ENCODE measurements around the gene NDUFA11.
A peak's percentile ranks its signal among the peaks of the same experiment; 100 is the strongest.
"Not testable (repeated sequence)": the region's sequence is repeated elsewhere in the genome, so short reads cannot be mapped to it uniquely, and the experiment has no call there.

Gene NDUFA11

GRCh38 chr19:5884065-5884811 lies 19.4 kb downstream of the NDUFA11 start:
- DNase-seq, result not testable (repeated sequence)

- DNase-seq, result not testable (repeated sequence)
Observed at GRCh38 chr19:5883157-5883873, 20.3 kb downstream of the NDUFA11 start.

- no peak for DNase-seq
Observed at GRCh38 chr19:5882421-5882968, 21.1 kb downstream of the NDUFA11 start.

- peak; percentile 50 to 67 for DNase-seq
Observed at GRCh38 chr19:5881543-5882299, 21.9 kb downstream of the NDUFA11 start.

- peak; percentile 64 to 83 for DNase-seq
Observed at GRCh38 chr19:5880604-5881078, 22.9 kb downstream of the NDUFA11 start.

GRCh38 chr19:5880196-5880595 lies 23.4 kb downstream of the NDUFA11 start:
- no peak for DNase-seq

GRCh38 chr19:5877882-5878281 lies 25.7 kb downstream of the NDUFA11 start:
- DNase-seq, result no peak

GRCh38 chr19:5877427-5877826 lies 26.2 kb downstream of the NDUFA11 start:
- no peak for DNase-seq

- DNase-seq, result not testable (repeated sequence)
Observed at GRCh38 chr19:5874496-5874895, 29.1 kb downstream of the NDUFA11 start.

- DNase-seq, result no peak
Observed at GRCh38 chr19:5873617-5874199, 29.9 kb downstream of the NDUFA11 start.

GRCh38 chr19:5870986-5871394 lies 32.6 kb downstream of the NDUFA11 start:
- no peak for DNase-seq

- DNase-seq, result no peak
Observed at GRCh38 chr19:5867201-5868136, 36.1 kb downstream of the NDUFA11 start.

GRCh38 chr19:5865772-5866171 lies 37.8 kb downstream of the NDUFA11 start:
- DNase-seq, result no peak

GRCh38 chr19:5864725-5865486 lies 38.7 kb downstream of the NDUFA11 start:
- DNase-seq, result no peak

GRCh38 chr19:5864013-5864720 lies 39.4 kb downstream of the NDUFA11 start:
- DNase-seq, result no peak

GRCh38 chr19:5863030-5863665 lies 40.4 kb downstream of the NDUFA11 start:
- no peak for DNase-seq

- DNase-seq, result no peak
Observed at GRCh38 chr19:5857203-5858081, 46.1 kb downstream of the NDUFA11 start.

- not testable (repeated sequence) for DNase-seq
Observed at GRCh38 chr19:5855151-5855550, 48.4 kb downstream of the NDUFA11 start.
